Fibroblast of skin of scalp (primary cell): Measurements from ENCODE around the gene ERF.
A peak's percentile ranks its signal among the peaks of the same experiment; 100 is the strongest.

ENCODE experiments used
- DNase-seq: peaks from one replicate; pipeline ENCODE4 v3.0.0-alpha.2; 2013

ERF gene

GRCh38 chr19:42253245-42254088, 1.5 kb downstream of the ERF start:
- DNase-seq: peak; percentile 64

- peak; percentile 47 for DNase-seq
These were observed 2.3 kb downstream of the ERF start for GRCh38 chr19:42252365-42253244.

- DNase-seq: no peak
These were observed 3.2 kb downstream of the ERF start for GRCh38 chr19:42251572-42252358.

- DNase-seq: peak; percentile 52
These were observed 4.0 kb downstream of the ERF start for GRCh38 chr19:42250666-42251531.

- DNase-seq: no peak
These were observed 4.7 kb downstream of the ERF start for GRCh38 chr19:42250183-42250665.

- no peak for DNase-seq
These were observed 5.2 kb downstream of the ERF start for GRCh38 chr19:42249769-42250168.

- no peak for DNase-seq
These were observed 5.7 kb downstream of the ERF start for GRCh38 chr19:42249149-42249750.

- no peak for DNase-seq
These were observed 6.4 kb downstream of the ERF start for GRCh38 chr19:42248270-42249148.

- no peak for DNase-seq
These were observed 7.2 kb downstream of the ERF start for GRCh38 chr19:42247640-42248199.

GRCh38 chr19:42246922-42247639, 7.8 kb downstream of the ERF start:
- peak; percentile 78 for DNase-seq

GRCh38 chr19:42246143-42246921, 8.6 kb downstream of the ERF start:
- peak; percentile 88 for DNase-seq

GRCh38 chr19:42245231-42245630, 9.7 kb downstream of the ERF start:
- DNase-seq: no peak

- DNase-seq: peak; percentile 95
These were observed 10.3 kb downstream of the ERF start for GRCh38 chr19:42244347-42245220.

- DNase-seq: peak; percentile 100
These were observed 12.2 kb downstream of the ERF start, which contains the start of gene GSK3A for GRCh38 chr19:42242512-42243409. Gene GSK3A (minus strand): TSS chr19:42242602. CDS start chr19:42242465, 137 bp downstream.

GRCh38 chr19:42242069-42242511, 12.8 kb downstream of the ERF start:
- DNase-seq: no peak

GRCh38 chr19:42241279-42241678, 13.6 kb downstream of the ERF start:
- no peak for DNase-seq
